Natural killer cell (primary cell): Measurements from ENCODE around the gene VAC14. TPM values are rescaled to one million over a fixed set of nuclear protein-coding genes. Genes with fewer than 3 reads are reported as not detected.

Experiments
- ATAC-seq, 3 donors: fragments of 150-1000 bp in 2 of 3; fragments of 200-7000 bp in 1 of 3; cut with Tn5 transposase; 1 replicate in 1 of 3; 2 replicates in 2 of 3; pipeline ENCODE4 v1.10.0; 2021; ENCODE audit warnings: mild to moderate bottlenecking in 2 of 3, moderate library complexity in 2 of 3
- DNase-seq, 2 donors: peaks; one replicate each; pipeline versions ENCODE4 v3.0.0 to v3.0.0-alpha.2; 2013 to 2021; ENCODE audit warnings: mixed read lengths in 1 of 2
- H3K27ac ChIP-seq: one replicate; pipeline ENCODE4 v1.5.1; 2013; ENCODE audit warnings: mild to moderate bottlenecking, low read length
- H3K27me3 ChIP-seq: one replicate; pipeline ENCODE4 v1.6.1; 2013; ENCODE audit warnings: low read length; ENCODE audit not compliant: control insufficient read depth, insufficient read depth
- H3K36me3 ChIP-seq: one replicate; pipeline ENCODE4 v1.6.1; 2013; ENCODE audit warnings: low read length; ENCODE audit not compliant: control insufficient read depth, insufficient read depth
- H3K4me1 ChIP-seq: one replicate; pipeline ENCODE4 v1.6.1; 2013; ENCODE audit warnings: low read length; ENCODE audit not compliant: control insufficient read depth, insufficient read depth
- H3K4me3 ChIP-seq: one replicate; pipeline ENCODE4 v1.5.1; 2013; ENCODE audit warnings: low read length
- H3K9me3 ChIP-seq: one replicate; pipeline ENCODE4 v1.6.1; 2013; ENCODE audit warnings: low read length; ENCODE audit not compliant: control insufficient read depth, insufficient read depth
- H3K27ac Mint-ChIP-seq, 2 donors: one replicate each; pipeline ENCODE4 v1.8.0; 2022; ENCODE audit warnings: mild to moderate bottlenecking in 2 of 2, mixed read lengths in 2 of 2, moderate library complexity in 1 of 2
- H3K27me3 Mint-ChIP-seq, 2 donors: one replicate each; pipeline ENCODE4 v1.8.0; 2022; ENCODE audit warnings: low read depth in 2 of 2, mixed read lengths in 2 of 2
- H3K36me3 Mint-ChIP-seq: one replicate; pipeline ENCODE4 v1.8.0; 2022; ENCODE audit warnings: mixed read lengths
- H3K4me1 Mint-ChIP-seq, 2 donors: one replicate each; pipeline ENCODE4 v1.8.0; 2022; ENCODE audit warnings: mixed read lengths in 2 of 2
- H3K4me3 Mint-ChIP-seq: one replicate; pipeline ENCODE4 v1.8.0; 2022; ENCODE audit warnings: mild to moderate bottlenecking, moderate library complexity, mixed read lengths
- H3K9me3 Mint-ChIP-seq, 2 donors: one replicate each; pipeline ENCODE4 v1.8.0; 2022; ENCODE audit warnings: mixed read lengths in 2 of 2
- CTCF ChIP-seq: fragments of 200-600 bp; IDR thresholded peaks from one replicate; pipeline ENCODE4 v1.8.0; 2022; ENCODE audit warnings: antibody characterized with exemption
- WGBS: methylation state at CpG from one replicate; pipeline ENCODE4 v1.1.7; 2013; ENCODE audit warnings: missing lambda C conversion rate; ENCODE audit not compliant: insufficient coverage; 5-methylcytosine and 5-hydroxymethylcytosine counted together
- intact Hi-C: fragments of 100-400 bp; cut with micrococcal nuclease; formaldehyde crosslinking; loops from one replicate; pipeline ENCODE4 v1.14.2; 2022
- total RNA-seq, 4 donors: library from RNA; stranded (reverse); fragments of 120-200 nt in 1 of 4; gene quantifications; one replicate each; pipeline versions ENCODE4 v1.2.3 to v1.2.4, GENCODE V29; 2013 to 2022

Gene VAC14
- total RNA-seq, 3 donors from 2014 or later (not counting 1 experiment from before 2014, with no cell fraction given) = 33.9 to 45.6 (median 43.4) TPM

- Mint-ChIP-seq H3K36me3 (peaks cover 7% of the 10 kb centered on the region), H3K4me1 (peaks cover 0 to 6% of the 10 kb centered on the region in 2 donors), H3K27me3 (no peaks in the 10 kb centered on the region), H3K9me3 (no peaks in the 10 kb centered on the region), H3K4me3 (no peak overlapping the region), H3K27ac (no peak overlapping the region)
- no peak for ATAC-seq
- no peak for DNase-seq
- intact Hi-C loops = no loop called here
- WGBS = 98% methylated on average over 15 of the region's 15 CpGs
- no peak overlapping the region for H3K4me3 ChIP-seq
- H3K27me3 ChIP-seq = no peaks in the 10 kb centered on the region
- TF ChIP-seq CTCF = no peak
- H3K27ac ChIP-seq = no peak overlapping the region
- H3K9me3 ChIP-seq = no peaks in the 10 kb centered on the region
- H3K4me1 ChIP-seq = no peaks in the 10 kb centered on the region
- H3K36me3 ChIP-seq = peaks cover 15% of the 10 kb centered on the region
These were observed 76.6 kb downstream of the VAC14 start for GRCh38 chr16:70724146-70725023.

- ATAC-seq (no peak), DNase-seq (no peak)
- Mint-ChIP-seq H3K4me3 (no peak overlapping the region), H3K27me3 (no peaks in the 10 kb centered on the region), H3K9me3 (no peaks in the 10 kb centered on the region), H3K4me1 (peaks cover 0 to 6% of the 10 kb centered on the region in 2 donors), H3K36me3 (peaks cover 7% of the 10 kb centered on the region), H3K27ac (no peak overlapping the region)
- H3K27me3 ChIP-seq = no peaks in the 10 kb centered on the region
- no peak for TF ChIP-seq CTCF
- H3K36me3 ChIP-seq = peaks cover 12% of the 10 kb centered on the region
- intact Hi-C loops = no loop called here
- H3K4me3 ChIP-seq = no peak overlapping the region
- no peak overlapping the region for H3K27ac ChIP-seq
- H3K9me3 ChIP-seq = no peaks in the 10 kb centered on the region
- WGBS = 83% methylated on average over 6 of the region's 6 CpGs
- H3K4me1 ChIP-seq = no peaks in the 10 kb centered on the region
These were observed 77.2 kb downstream of the VAC14 start for GRCh38 chr16:70723740-70724145.

GRCh38 chr16:70721202-70721963 is 79.6 kb downstream of the VAC14 start:
- no peaks in the 10 kb centered on the region for H3K9me3 Mint-ChIP-seq
- H3K27me3 ChIP-seq = no peaks in the 10 kb centered on the region
- peaks cover 7% of the 10 kb centered on the region for H3K36me3 Mint-ChIP-seq
- peaks cover 7% of the 10 kb centered on the region for H3K36me3 ChIP-seq
- H3K9me3 ChIP-seq = no peaks in the 10 kb centered on the region
- peaks cover 0 to 6% of the 10 kb centered on the region in 2 donors for H3K4me1 Mint-ChIP-seq
- H3K27ac ChIP-seq = no peak overlapping the region
- H3K27me3 Mint-ChIP-seq = no peaks in the 10 kb centered on the region
- intact Hi-C loops = no loop called here
- H3K4me3 Mint-ChIP-seq = no peak overlapping the region
- no peak for TF ChIP-seq CTCF
- no peak overlapping the region for H3K4me3 ChIP-seq
- H3K4me1 ChIP-seq = no peaks in the 10 kb centered on the region
- DNase-seq = no peak
- no peak overlapping the region for H3K27ac Mint-ChIP-seq
- WGBS = 92% methylated on average over 18 of the region's 18 CpGs
- no peak for ATAC-seq
